Colon (tissue), 2 donors: Measurements from ENCODE around the gene NFKBIL1.
"Not testable (repeated sequence)": the region's sequence is repeated elsewhere in the genome, so short reads cannot be mapped to it uniquely, and the experiment has no call there.

Experiments
- FAIRE-seq: peaks from 2 replicates; lab custom pipeline; 2012; peaks lifted over from hg19 to GRCh38; lab: Jason Lieb, UNC
- donor health status: control.
- donor health status: control.

Gene NFKBIL1

GRCh38 chr6:31535538-31536324 lies 11.7 kb upstream of the NFKBIL1 start:
- no peak for FAIRE-seq

- no peak for FAIRE-seq
Measured at GRCh38 chr6:31538805-31539400, 8.5 kb upstream of the NFKBIL1 start.

GRCh38 chr6:31540640-31541039 lies 6.8 kb upstream of the NFKBIL1 start:
- FAIRE-seq: no peak

GRCh38 chr6:31541059-31541657 lies 6.2 kb upstream of the NFKBIL1 start:
- no peak for FAIRE-seq

GRCh38 chr6:31541658-31542521 lies 5.5 kb upstream of the NFKBIL1 start, which contains the start of gene DDX39B:
Gene DDX39B (minus strand): TSS chr6:31542003. CDS start chr6:31540532, 1,471 bp downstream.
- no peak for FAIRE-seq

- no peak for FAIRE-seq
Measured at GRCh38 chr6:31543639-31544038, 3.8 kb upstream of the NFKBIL1 start.

GRCh38 chr6:31544676-31545075 lies 2.7 kb upstream of the NFKBIL1 start:
- FAIRE-seq: no peak

GRCh38 chr6:31545291-31545690 lies 2.1 kb upstream of the NFKBIL1 start:
- no peak for FAIRE-seq

GRCh38 chr6:31546339-31546957 lies 960 bp upstream of the NFKBIL1 start, which contains the start of gene ATP6V1G2:
Gene ATP6V1G2 (minus strand): TSS chr6:31546608. CDS start chr6:31546559, 49 bp downstream.
- FAIRE-seq: no peak

- FAIRE-seq: no peak
Measured at GRCh38 chr6:31547727-31548543, 527 bp downstream of the NFKBIL1 start.

- no peak for FAIRE-seq
Measured at GRCh38 chr6:31548544-31548873, 1.1 kb downstream of the NFKBIL1 start.

GRCh38 chr6:31551371-31551770 lies 4.0 kb downstream of the NFKBIL1 start:
- not testable (repeated sequence) for FAIRE-seq

- no peak for FAIRE-seq
Measured at GRCh38 chr6:31556307-31556706, 8.9 kb downstream of the NFKBIL1 start.

- FAIRE-seq: no peak
Measured at GRCh38 chr6:31557443-31558317, 10.3 kb downstream of the NFKBIL1 start.

- FAIRE-seq: no peak
Measured at GRCh38 chr6:31558318-31558625, 10.9 kb downstream of the NFKBIL1 start.

GRCh38 chr6:31558631-31559500 lies 11.5 kb downstream of the NFKBIL1 start:
- no peak for FAIRE-seq

GRCh38 chr6:31559606-31559957 lies 12.2 kb downstream of the NFKBIL1 start:
- FAIRE-seq: no peak

GRCh38 chr6:31559958-31560696 lies 12.7 kb downstream of the NFKBIL1 start:
- no peak for FAIRE-seq

GRCh38 chr6:31560697-31561058 lies 13.3 kb downstream of the NFKBIL1 start:
- FAIRE-seq: no peak
